ENCODE data around the gene SLC1A3.

GRCh38 chr5:36706662-36707061, 100.3 kb downstream of the SLC1A3 start:
- TF ChIP-seq, protein P1, sequence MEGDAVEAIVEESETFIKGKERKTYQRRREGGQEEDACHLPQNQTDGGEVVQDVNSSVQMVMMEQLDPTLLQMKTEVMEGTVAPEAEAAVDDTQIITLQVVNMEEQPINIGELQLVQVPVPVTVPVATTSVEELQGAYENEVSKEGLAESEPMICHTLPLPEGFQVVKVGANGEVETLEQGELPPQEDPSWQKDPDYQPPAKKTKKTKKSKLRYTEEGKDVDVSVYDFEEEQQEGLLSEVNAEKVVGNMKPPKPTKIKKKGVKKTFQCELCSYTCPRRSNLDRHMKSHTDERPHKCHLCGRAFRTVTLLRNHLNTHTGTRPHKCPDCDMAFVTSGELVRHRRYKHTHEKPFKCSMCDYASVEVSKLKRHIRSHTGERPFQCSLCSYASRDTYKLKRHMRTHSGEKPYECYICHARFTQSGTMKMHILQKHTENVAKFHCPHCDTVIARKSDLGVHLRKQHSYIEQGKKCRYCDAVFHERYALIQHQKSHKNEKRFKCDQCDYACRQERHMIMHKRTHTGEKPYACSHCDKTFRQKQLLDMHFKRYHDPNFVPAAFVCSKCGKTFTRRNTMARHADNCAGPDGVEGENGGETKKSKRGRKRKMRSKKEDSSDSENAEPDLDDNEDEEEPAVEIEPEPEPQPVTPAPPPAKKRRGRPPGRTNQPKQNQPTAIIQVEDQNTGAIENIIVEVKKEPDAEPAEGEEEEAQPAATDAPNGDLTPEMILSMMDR (IDR thresholded peaks at IDR 0.05) = no peak
- no peak for TF ChIP-seq EZH2 (IDR thresholded peaks at IDR 0.05)
